H1 (cell line): ENCODE results near the gene C22orf42. TPM values are rescaled to one million over a fixed set of nuclear protein-coding genes. Genes with fewer than 3 reads are reported as not detected.

Experiments used
- CTCF ChIA-PET: fragments of 300-600 bp; sonication (Branson Sonifier 250); formaldehyde crosslinking; loops from one replicate; lab custom pipeline; 2021; ENCODE audit not compliant: partially characterized antibody; lab: Charles Lee
- POLR2A ChIA-PET: fragments of 300-600 bp; sonication (Branson Sonifier 250); formaldehyde crosslinking; loops from one replicate; lab custom pipeline; 2021; ENCODE audit warnings: inconsistent platforms; ENCODE audit not compliant: partially characterized antibody; lab: Charles Lee
- DNase-seq, 2 experiments: peaks; one replicate each; pipeline versions ENCODE4 v3.0.0 to v3.0.0-alpha.2; 2010 to 2022; ENCODE audit warnings: low spot score in 2 of 2, low read depth in 1 of 2, mixed read lengths in 1 of 2
- FAIRE-seq: peaks from 2 replicates; lab custom pipeline; 2011; peaks lifted over from hg19 to GRCh38; lab: Jason Lieb, UNC
- H2AFZ ChIP-seq: 2 replicates; pipeline ENCODE4 v1.8.1; 2012; ENCODE audit warnings: low read length, inconsistent platforms
- H2AK5ac ChIP-seq: 2 replicates; pipeline ENCODE4 v1.6.1; 2013; ENCODE audit warnings: low read depth, low read length
- H2BK120ac ChIP-seq: replicated peaks from 2 replicates; pipeline ENCODE3; 2013; ENCODE audit warnings: low read depth, low read length, inconsistent platforms
- H2BK12ac ChIP-seq: 2 replicates; pipeline ENCODE4 v1.6.1; 2013; ENCODE audit warnings: low read depth, low read length
- H2BK15ac ChIP-seq: 2 replicates; pipeline ENCODE4 v1.6.1; 2013; ENCODE audit warnings: low read length
- H2BK20ac ChIP-seq: 2 replicates; pipeline ENCODE4 v1.6.1; 2013; ENCODE audit warnings: low read length
- H2BK5ac ChIP-seq: 2 replicates; pipeline ENCODE4 v1.6.1; 2013; ENCODE audit warnings: low read depth, low read length
- H3K14ac ChIP-seq: 2 replicates; pipeline ENCODE4 v1.6.1; 2013; ENCODE audit warnings: inconsistent platforms; ENCODE audit not compliant: insufficient read length
- H3K18ac ChIP-seq: 2 replicates; pipeline ENCODE4 v1.6.1; 2013; ENCODE audit warnings: low read length; ENCODE audit errors: extremely low read depth
- H3K23ac ChIP-seq: 2 replicates; pipeline ENCODE4 v1.6.1; 2013; ENCODE audit warnings: inconsistent platforms; ENCODE audit not compliant: insufficient read length
- H3K23me2 ChIP-seq: 2 replicates; pipeline ENCODE4 v1.6.1; 2013; ENCODE audit warnings: low read depth, low read length
- H3K27ac ChIP-seq: 2 replicates; pipeline ENCODE4 v1.6.1; 2011; ENCODE audit warnings: low read depth, low read length, inconsistent platforms
- H3K27me3 ChIP-seq, 4 experiments: replicated peaks in 1 of 4; 1 replicate in 1 of 4; 2 replicates in 3 of 4; pipeline versions ENCODE4 v1.6.1 to v1.8.1; 2011 to 2013; ENCODE audit warnings: low read length in 3 of 4, mild to moderate bottlenecking in 3 of 4, inconsistent platforms in 2 of 4, mixed read lengths in 2 of 4, moderate library complexity in 1 of 4; ENCODE audit not compliant: control insufficient read depth in 3 of 4, insufficient read depth in 3 of 4; ENCODE audit errors: extremely low read depth in 1 of 4
- H3K36me3 ChIP-seq, 4 experiments: 2 replicates each; pipeline versions ENCODE4 v1.6.1 to v1.8.1; 2011 to 2013; ENCODE audit warnings: mild to moderate bottlenecking in 4 of 4, low read length in 3 of 4, moderate library complexity in 2 of 4, control low read depth in 1 of 4, inconsistent platforms in 1 of 4; ENCODE audit not compliant: insufficient read depth in 4 of 4, control insufficient read depth in 2 of 4
- H3K4ac ChIP-seq: replicated peaks from 2 replicates; pipeline ENCODE3; 2013; ENCODE audit warnings: low read length, low read depth, mixed read lengths, inconsistent platforms; ENCODE audit not compliant: insufficient read length
- H3K4me1 ChIP-seq, 4 experiments: replicated peaks in 1 of 4; 1 replicate in 1 of 4; 2 replicates in 3 of 4; pipeline versions ENCODE4 v1.6.1 to v1.8.1; 2011 to 2013; ENCODE audit warnings: low read length in 3 of 4, inconsistent platforms in 2 of 4, mixed read lengths in 1 of 4; ENCODE audit not compliant: insufficient read depth in 4 of 4, control insufficient read depth in 3 of 4
- H3K4me2 ChIP-seq, 2 experiments: 2 replicates each; pipeline versions ENCODE4 v1.6.1 to v1.8.1; 2011 to 2013; ENCODE audit warnings: low read depth in 2 of 2, low read length in 2 of 2, control low read depth in 1 of 2, inconsistent platforms in 1 of 2, mild to moderate bottlenecking in 1 of 2; ENCODE audit not compliant: insufficient read depth in 1 of 2
- H3K4me3 ChIP-seq, 4 experiments: fragments of 200-600, 300-600 bp in 1 of 4; sonication (generic), shearing (Covaris generic), sonication (Bioruptor Twin) in 1 of 4; 2 replicates each; pipeline versions ENCODE4 v1.5.1 to v1.8.1; 2011 to 2016; ENCODE audit warnings: low read length in 4 of 4, low read depth in 3 of 4, control low read depth in 2 of 4, inconsistent platforms in 2 of 4, mild to moderate bottlenecking in 2 of 4, mixed read lengths in 1 of 4, moderate library complexity in 1 of 4; ENCODE audit not compliant: insufficient read depth in 2 of 4; ENCODE audit errors: extremely low read depth in 1 of 4
- H3K56ac ChIP-seq: replicated peaks from 2 replicates; pipeline ENCODE3; 2013; ENCODE audit warnings: low read depth, mild to moderate bottlenecking, mixed read lengths, low read length, inconsistent platforms; ENCODE audit not compliant: insufficient read length
- H3K79me1 ChIP-seq: 2 replicates; pipeline ENCODE4 v1.6.1; 2013; ENCODE audit warnings: low read depth, low read length, control low read depth
- H3K79me2 ChIP-seq, 2 experiments: 2 replicates each; pipeline versions ENCODE4 v1.6.1 to v1.8.1; 2012 to 2013; ENCODE audit warnings: low read length in 2 of 2, mild to moderate bottlenecking in 2 of 2, inconsistent platforms in 1 of 2; ENCODE audit not compliant: insufficient read depth in 2 of 2, control insufficient read depth in 1 of 2
- H3K9ac ChIP-seq, 4 experiments: replicated peaks in 1 of 4; 1 replicate in 1 of 4; 2 replicates in 3 of 4; pipeline versions ENCODE4 v1.6.1 to v1.8.1; 2011 to 2013; ENCODE audit warnings: low read depth in 3 of 4, low read length in 3 of 4, control low read depth in 2 of 4, mild to moderate bottlenecking in 2 of 4, moderate library complexity in 2 of 4, inconsistent platforms in 1 of 4; ENCODE audit errors: extremely low read depth in 1 of 4
- H3K9me3 ChIP-seq, 2 experiments: 2 replicates each; pipeline versions ENCODE4 v1.6.1 to v1.8.1; 2012 to 2013; ENCODE audit warnings: mild to moderate bottlenecking in 2 of 2, moderate library complexity in 2 of 2, control low read depth in 1 of 2, inconsistent platforms in 1 of 2, low read depth in 1 of 2, low read length in 1 of 2, mixed read lengths in 1 of 2; ENCODE audit not compliant: insufficient read depth in 2 of 2
- H4K20me1 ChIP-seq, 2 experiments: replicated peaks in 1 of 2; 2 replicates each; pipeline versions ENCODE3 to v1.8.1; 2011 to 2013; ENCODE audit warnings: inconsistent platforms in 2 of 2, low read length in 2 of 2, mild to moderate bottlenecking in 1 of 2; ENCODE audit not compliant: insufficient read depth in 2 of 2, control insufficient read depth in 1 of 2
- H4K5ac ChIP-seq: 2 replicates; pipeline ENCODE4 v1.6.1; 2013; ENCODE audit warnings: low read length, low read depth, mixed read lengths, inconsistent platforms; ENCODE audit not compliant: insufficient read length
- H4K8ac ChIP-seq: 2 replicates; pipeline ENCODE4 v1.8.0; 2013; ENCODE audit warnings: mild to moderate bottlenecking, moderate library complexity, low read length, inconsistent platforms; ENCODE audit not compliant: insufficient read depth; ENCODE audit errors: extremely low read depth
- H4K91ac ChIP-seq: replicated peaks from 2 replicates; pipeline ENCODE3; 2013; ENCODE audit warnings: low read length, mixed read lengths, inconsistent platforms; ENCODE audit not compliant: insufficient read length
- BRCA1 ChIP-seq: IDR thresholded peaks from 2 replicates; pipeline ENCODE4 v1.6.1; 2012; ENCODE audit warnings: low read depth, low read length, improper control_type of control experiment
- EZH2 ChIP-seq: fragments of 200-600 bp; sonication (generic); IDR thresholded peaks from 2 replicates; pipeline ENCODE4 v1.7.1; 2012; ENCODE audit warnings: low read depth, mild to moderate bottlenecking, moderate library complexity, low read length, inconsistent platforms; ENCODE audit not compliant: severe bottlenecking
- KDM1A ChIP-seq: fragments of 200-600, 300-600 bp; sonication (generic); IDR thresholded peaks from 2 replicates; pipeline ENCODE4 v1.7.1; 2016; ENCODE audit warnings: mild to moderate bottlenecking, low read length, borderline replicate concordance
- KDM4A ChIP-seq: IDR thresholded peaks from one replicate; pipeline ENCODE4 v1.7.1; 2012; ENCODE audit warnings: low read depth, mild to moderate bottlenecking, moderate library complexity, low read length, inconsistent platforms; ENCODE audit not compliant: severe bottlenecking
- RAD21 ChIP-seq, 2 experiments: IDR thresholded peaks in 1 of 2; conservative IDR thresholded peaks in 1 of 2; 2 replicates each; pipeline ENCODE4 v1.6.1; 2011; ENCODE audit warnings: low read depth in 2 of 2, low read length in 2 of 2, improper control_type of control experiment in 1 of 2, inconsistent platforms in 1 of 2, mild to moderate bottlenecking in 1 of 2, moderate library complexity in 1 of 2
- SRF ChIP-seq: IDR thresholded peaks from 2 replicates; pipeline ENCODE4 v1.6.1; 2011; ENCODE audit warnings: mild to moderate bottlenecking, low read depth, low read length, moderate library complexity
- WGBS, 2 experiments: shearing (Covaris generic) in 1 of 2; methylation state at CpG; one replicate each; pipeline versions ENCODE4 v1.1.6 to v1.1.7; 2013 to 2015; ENCODE audit warnings: low lambda C conversion rate in 2 of 2, mixed read lengths in 2 of 2, inconsistent platforms in 1 of 2, low coverage in 1 of 2, missing lambda C conversion rate in 1 of 2; ENCODE audit not compliant: insufficient replicate concordance in 2 of 2, insufficient coverage in 1 of 2, insufficient read length in 1 of 2; ENCODE audit errors: extremely low coverage in 1 of 2, missing lambda C conversion rate in 1 of 2; 5-methylcytosine and 5-hydroxymethylcytosine counted together
- polyA plus RNA-seq, 7 experiments: library from polyadenylated mRNA; depleted of rRNA in 3 of 7; stranded (reverse) in 5 of 7; unstranded in 2 of 7; fragments of >200 nt in 5 of 7; fragments of 200-250 nt in 2 of 7; gene quantifications; 1 replicate in 5 of 7; 2 replicates in 1 of 7; 4 replicates in 1 of 7; pipeline versions ENCODE4 v1.2.1 to v1.2.3, GENCODE V29; 2011 to 2013; ENCODE audit warnings: missing spikeins in 2 of 7, mixed read lengths in 2 of 7
- total RNA-seq: library from RNA; stranded (reverse); fragmentation: NEBNext Ultra II Directional; extraction: Animal tissue kit (Norgen Biotek cat#: 25700); gene quantifications from 2 replicates; pipeline ENCODE4 v1.2.1, GENCODE V29; 2021

C22orf42 gene
- total and polyA plus RNA-seq, 2 of the 8 experiments (the other 6 are each of a cell fraction or from before 2014, with no cell fraction given), result 0.50 TPM; not detected in 1

GRCh38 chr22:32200752-32201151, 41.6 kb upstream of the C22orf42 start:
- H3K4ac ChIP-seq, result no peak overlapping the region
- no peaks in the 10 kb centered on the region for H3K9me3 ChIP-seq
- no peaks in the 10 kb centered on the region for H3K79me2 ChIP-seq
- H3K36me3 ChIP-seq, result no peaks in the 10 kb centered on the region
- H3K23me2 ChIP-seq, result peaks cover 20% of the 10 kb centered on the region
- no peak overlapping the region for H3K14ac ChIP-seq
- ChIA-PET CTCF (interaction anchor here (0.6 to 2.6 kb wide), 7 partner anchors 11 to 825 kb away, joined by 3 to 16 read pairs (median 5); no protein-coding TSS in a partner anchor), POLR2A (interaction anchor here (0.7 kb wide), 1 partner anchor 16 kb away, joined by 3 read pairs; no protein-coding TSS in a partner anchor)
- no peak overlapping the region for H2AFZ ChIP-seq
- H3K79me1 ChIP-seq, result no peaks in the 10 kb centered on the region
- peaks cover 17 to 43% (median 36%) of the 10 kb centered on the region in 4 experiments for H3K27me3 ChIP-seq
- H4K5ac ChIP-seq, result no peak overlapping the region
- peaks cover 0 to 26% (median 12%) of the 10 kb centered on the region in 4 experiments; a peak in 5 of 7 replicates for H3K4me1 ChIP-seq
- TF ChIP-seq KDM4A (no peak), KDM1A (no peak), BRCA1 (no peak), RAD21 (IDR thresholded peaks at IDR 0.05 in 1 of 2, conservative IDR thresholded peaks at IDR 0.05 in 1 of 2; ENCODE audit: low read depth in 2 of 2, low read length in 2 of 2) (peak in 1 of 2 experiments; percentile 7; a peak in 1 of 4 replicates), EZH2 (no peak), SRF (no peak)
- H2BK12ac ChIP-seq, result no peak overlapping the region
- H3K18ac ChIP-seq, result no peak overlapping the region
- H2BK15ac ChIP-seq, result no peak overlapping the region
- no peak overlapping the region for H2BK20ac ChIP-seq
- H2BK5ac ChIP-seq, result no peak overlapping the region
- H4K20me1 ChIP-seq, result peaks cover 0 to 1% of the 10 kb centered on the region in 2 experiments
- H3K23ac ChIP-seq, result no peak overlapping the region
- no peak overlapping the region for H3K56ac ChIP-seq
- WGBS, 2 experiments, result 81% methylated on average over 8 of the region's 10 CpGs; no CpG with 5 or more reads in 1 of the 2 experiments
- H4K91ac ChIP-seq, result peak overlapping the region; percentile 19
- no peak overlapping the region for H2AK5ac ChIP-seq
- no peak for FAIRE-seq
- no peak for DNase-seq
- no peak overlapping the region for H4K8ac ChIP-seq
- H3K9ac ChIP-seq, result no peak overlapping the region
- H2BK120ac ChIP-seq, result no peak overlapping the region
- H3K4me2 ChIP-seq, result no peak overlapping the region
- H3K4me3 ChIP-seq, result no peak overlapping the region
- no peak overlapping the region for H3K27ac ChIP-seq
